GM21717 (cell line): ENCODE data around the gene SPARCL1.
"Not testable (repeated sequence)": the region's sequence is repeated elsewhere in the genome, so short reads cannot be mapped to it uniquely, and the experiment has no call there.

Source experiments
- ATAC-seq: cut with Tn5 transposase; IDR thresholded peaks from one replicate; pipeline ENCODE4 v1.9.1; 2021; ENCODE audit warnings: mild to moderate bottlenecking, moderate library complexity; ENCODE audit not compliant: unreplicated experiment

Gene SPARCL1, protein sequence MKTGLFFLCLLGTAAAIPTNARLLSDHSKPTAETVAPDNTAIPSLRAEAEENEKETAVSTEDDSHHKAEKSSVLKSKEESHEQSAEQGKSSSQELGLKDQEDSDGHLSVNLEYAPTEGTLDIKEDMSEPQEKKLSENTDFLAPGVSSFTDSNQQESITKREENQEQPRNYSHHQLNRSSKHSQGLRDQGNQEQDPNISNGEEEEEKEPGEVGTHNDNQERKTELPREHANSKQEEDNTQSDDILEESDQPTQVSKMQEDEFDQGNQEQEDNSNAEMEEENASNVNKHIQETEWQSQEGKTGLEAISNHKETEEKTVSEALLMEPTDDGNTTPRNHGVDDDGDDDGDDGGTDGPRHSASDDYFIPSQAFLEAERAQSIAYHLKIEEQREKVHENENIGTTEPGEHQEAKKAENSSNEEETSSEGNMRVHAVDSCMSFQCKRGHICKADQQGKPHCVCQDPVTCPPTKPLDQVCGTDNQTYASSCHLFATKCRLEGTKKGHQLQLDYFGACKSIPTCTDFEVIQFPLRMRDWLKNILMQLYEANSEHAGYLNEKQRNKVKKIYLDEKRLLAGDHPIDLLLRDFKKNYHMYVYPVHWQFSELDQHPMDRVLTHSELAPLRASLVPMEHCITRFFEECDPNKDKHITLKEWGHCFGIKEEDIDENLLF

DNA sequence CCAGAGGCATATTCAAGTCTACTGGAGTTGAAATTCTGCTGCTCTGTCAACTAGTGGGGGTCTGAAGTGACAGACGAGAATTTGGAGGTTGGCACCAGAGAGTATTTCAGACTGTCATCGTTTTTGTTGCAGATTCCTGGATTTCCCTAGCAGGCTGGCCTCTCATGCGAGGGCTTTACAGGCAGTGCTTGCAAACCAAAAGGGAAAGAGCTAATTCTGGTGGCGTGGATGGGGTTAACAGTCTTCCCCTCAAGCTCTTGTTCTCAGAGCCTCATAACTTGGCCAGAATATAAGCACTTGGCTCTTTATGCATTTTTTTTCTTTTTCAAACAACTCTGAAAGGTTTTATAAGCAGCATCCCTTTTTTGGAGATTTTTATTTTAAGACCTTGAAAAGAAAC, at the start of gene SPARCL1:
TSS of gene SPARCL1 (minus strand) at position 190 of the 400 bp plus-strand sequence. CDS start 29,802 bp downstream, outside the sequence.
- ATAC-seq: no peak

DNA sequence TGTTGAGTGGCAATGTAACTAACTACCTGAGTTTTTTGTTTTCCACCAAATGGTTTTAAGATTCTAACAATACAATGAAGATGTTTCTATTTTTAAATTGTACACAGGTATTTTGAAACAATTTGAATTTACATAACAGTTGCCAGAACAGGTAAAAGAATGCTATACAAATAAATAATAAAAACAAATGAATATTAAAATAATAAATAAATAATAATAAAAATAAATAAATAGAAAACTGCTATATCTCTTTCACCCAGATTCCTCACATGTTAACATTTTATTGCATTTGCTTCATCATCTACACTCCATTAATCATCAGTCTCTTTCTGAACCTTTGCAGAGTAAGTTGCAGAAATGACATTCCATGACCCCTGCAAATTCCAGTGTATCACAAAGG, 46.8 kb upstream of the SPARCL1 start:
- no peak for ATAC-seq

DNA sequence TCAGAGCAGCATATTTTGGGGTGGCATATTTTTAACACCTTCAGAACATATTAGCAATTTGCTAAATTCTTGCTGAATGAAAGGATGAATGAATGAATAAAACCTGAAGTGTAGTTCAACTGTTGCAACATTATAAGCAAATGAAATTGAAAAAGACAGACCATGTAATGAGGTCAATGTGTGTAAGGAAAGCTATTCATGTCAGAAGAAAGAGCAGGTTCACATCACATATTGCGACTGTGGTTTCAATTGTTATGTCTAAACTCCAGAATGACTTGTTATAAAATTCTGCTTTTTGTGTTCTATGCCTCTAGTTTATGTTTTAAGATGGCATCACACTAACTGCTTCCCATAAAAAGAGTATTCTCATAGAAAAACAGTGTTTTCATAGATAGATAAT, 46.2 kb upstream of the SPARCL1 start:
- no peak for ATAC-seq

DNA sequence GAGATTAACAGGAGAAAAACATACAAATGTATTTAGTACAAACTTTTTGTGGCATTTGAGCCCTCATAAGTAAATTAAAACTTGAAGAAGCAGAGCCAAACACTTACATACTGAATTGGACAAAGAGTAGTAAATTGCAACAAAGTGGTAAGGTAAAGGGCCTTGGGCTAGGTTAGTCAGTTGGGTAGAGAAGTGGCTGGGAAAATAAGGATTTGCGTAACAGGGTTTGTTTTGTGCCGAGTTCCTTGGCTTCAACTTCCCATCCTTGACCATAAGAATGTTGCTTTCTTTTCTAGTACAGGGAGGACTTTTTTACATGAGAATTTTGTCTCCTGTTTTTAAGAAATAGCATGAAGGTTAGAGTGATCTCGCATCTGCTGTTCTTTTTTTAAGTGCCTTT, 45.8 kb upstream of the SPARCL1 start:
- no peak for ATAC-seq

DNA sequence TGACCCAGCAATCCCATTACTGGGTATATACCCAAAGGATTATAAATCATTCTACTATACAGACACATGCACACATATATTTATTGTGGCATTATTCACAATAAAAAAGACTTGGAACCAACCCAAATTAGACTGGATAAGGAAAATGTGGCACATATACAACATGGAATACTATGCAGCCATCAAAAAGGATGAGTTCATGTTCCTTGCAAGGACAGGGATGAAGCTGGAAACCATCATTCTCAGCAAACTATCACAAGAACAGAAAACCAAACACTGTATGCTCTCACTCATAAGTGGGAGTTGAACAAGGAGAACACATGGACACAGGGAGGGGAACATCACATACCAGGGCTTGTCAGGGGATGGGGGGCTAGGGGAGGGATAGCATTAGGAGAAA, 45.2 kb upstream of the SPARCL1 start:
- not testable (repeated sequence) for ATAC-seq

DNA sequence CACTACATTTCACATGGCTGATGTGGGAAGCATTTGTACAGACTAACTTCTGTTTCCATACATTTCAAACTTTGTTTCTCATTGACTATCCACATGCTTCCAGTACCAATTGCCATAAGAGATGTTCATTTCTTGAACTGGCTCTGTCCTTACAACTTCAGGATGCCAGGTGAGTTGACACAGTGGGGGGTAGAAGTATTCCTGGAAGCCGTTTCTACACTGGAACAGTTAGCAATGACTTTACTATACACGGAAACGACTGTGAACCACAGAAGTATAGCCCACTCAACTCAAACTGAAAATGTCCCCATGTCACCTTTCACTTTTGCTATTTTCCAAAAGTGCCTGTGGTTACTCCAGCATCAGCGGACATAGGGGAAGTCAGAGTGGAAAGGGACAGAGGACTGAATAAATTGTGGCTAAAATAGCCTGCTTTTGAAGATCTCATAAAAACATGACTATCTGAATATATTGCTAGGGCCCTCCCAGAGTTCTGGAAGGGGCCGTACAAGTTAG, 41.2 kb upstream of the SPARCL1 start:
- no peak for ATAC-seq

DNA sequence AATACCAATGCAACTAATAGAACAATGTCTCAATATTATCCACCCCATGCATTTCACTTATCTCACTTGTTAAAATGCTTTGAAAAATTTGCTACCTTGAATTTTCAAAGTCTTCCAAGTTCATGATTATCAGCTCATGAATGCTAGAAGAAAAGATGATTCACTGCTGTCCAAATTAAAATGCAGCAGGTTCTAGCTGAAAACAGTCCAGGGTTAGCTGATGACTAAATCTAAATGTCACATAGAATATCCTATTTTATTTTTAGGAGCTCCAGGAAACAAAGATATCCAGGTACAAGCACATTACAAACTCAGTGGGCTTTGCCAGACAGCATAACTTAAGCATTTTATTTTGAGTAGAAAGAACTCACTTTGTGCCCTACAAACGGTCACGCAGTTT, 38.0 kb upstream of the SPARCL1 start:
- ATAC-seq: no peak

DNA sequence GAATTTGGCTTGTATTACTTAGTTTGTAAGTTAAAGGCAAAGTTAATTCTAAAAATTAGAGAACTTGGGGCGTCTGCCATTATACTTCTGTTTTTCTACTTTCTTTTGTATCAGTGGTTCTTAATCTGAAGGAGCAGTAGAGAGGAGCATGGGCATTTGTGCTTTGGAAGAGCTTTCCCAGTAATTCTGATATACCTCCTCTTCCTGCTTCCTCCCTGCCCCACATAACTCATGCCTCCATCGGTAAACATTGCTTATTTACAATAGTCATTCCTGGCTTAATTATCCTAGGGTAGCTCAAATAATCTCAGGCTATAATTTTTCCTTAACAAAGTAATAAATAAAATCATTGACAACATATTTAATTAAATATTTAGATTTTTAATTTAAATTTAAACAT, 37.1 kb upstream of the SPARCL1 start:
- ATAC-seq: no peak

DNA sequence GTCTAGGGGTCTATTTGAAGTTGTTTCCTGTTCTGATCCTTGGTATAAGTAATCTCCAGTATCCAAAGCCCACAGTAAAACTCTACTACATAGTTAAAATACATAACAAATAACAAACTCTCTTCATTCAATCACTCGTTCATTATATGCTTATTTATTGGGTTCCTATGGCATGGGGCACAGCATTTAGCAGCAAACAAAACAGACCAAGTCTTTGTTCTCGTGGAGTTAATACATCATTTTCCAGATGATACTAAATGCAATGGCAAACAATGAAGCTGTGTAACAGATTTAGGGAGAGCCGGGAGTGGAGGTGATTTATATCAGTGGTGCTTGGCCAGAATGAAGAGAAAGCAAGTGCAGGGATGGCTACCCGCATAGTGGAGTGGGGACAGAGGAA, 36.6 kb upstream of the SPARCL1 start:
- ATAC-seq: no peak

DNA sequence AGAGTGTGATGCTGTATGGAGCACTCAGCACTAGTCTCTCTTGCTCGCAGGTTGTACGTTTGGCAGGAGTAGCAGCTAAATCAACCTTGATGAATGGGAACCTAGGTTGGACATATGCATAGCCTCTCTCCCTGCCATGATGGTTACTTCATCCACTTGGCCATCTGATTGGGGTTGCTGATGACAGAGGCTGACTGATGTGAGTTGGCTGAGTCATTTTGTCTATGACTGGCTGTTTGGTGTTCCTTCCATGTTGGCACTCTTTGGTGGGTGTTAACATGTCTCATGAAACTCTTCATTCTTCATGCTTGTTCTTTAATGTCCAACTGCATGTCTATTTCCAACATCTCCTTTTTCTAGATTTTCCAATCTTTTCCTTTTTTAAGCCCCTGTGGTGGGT, 31.6 kb upstream of the SPARCL1 start:
- no peak for ATAC-seq

DNA sequence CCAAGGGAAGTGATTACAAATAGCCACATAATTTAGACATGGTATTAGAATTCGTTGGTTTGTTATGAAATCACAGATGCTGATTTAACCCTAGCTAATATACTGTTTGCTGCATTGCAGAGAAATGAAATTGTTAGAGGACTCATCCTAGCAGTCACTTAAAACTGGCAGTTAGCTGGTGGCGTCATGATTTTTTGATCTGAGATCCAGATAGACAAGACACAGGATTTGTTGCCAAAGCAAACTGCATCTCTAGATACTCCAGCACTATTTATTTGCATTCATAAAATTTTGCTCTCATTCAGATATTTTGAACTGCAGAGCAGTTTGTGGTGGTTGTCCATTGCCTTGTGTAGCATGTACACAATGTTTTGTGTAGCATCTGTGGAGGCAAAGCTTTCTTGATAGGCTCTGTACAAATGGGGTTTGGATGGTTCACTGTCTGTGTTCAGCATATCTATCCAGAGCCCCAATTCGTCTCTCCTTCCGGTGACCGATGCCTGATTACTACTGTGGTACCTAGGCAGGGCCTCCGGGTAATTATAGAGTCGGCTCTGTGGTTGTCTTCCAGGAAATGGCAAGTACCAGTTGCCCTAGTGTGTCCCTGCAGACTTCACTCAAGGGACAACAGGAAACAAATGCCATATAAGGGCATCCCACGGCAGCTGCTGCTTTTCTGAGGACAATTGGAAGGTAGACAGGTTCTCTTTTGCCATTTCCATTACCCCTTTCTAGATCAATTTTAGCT, 30.1 kb upstream of the SPARCL1 start:
- ATAC-seq: peak; percentile 99

DNA sequence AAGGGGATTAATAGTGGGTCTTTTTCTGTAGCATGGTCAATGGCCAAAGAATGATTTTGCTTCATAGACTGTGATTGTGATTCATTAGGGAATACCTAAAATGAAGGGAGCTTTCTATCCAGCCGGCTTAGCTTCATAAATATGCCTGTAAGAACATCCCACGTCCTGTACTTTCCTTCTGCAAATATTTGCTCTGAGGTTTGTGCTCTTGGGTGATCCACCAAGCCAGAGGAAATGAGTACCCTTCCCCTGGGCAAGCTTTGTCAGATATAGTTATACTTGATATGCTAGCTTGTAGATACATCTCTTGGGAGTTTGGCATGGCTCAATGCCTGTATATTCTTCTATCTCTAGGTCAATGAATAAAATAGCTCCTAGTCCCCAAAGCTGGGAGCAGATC, 28.2 kb upstream of the SPARCL1 start:
- ATAC-seq: no peak

DNA sequence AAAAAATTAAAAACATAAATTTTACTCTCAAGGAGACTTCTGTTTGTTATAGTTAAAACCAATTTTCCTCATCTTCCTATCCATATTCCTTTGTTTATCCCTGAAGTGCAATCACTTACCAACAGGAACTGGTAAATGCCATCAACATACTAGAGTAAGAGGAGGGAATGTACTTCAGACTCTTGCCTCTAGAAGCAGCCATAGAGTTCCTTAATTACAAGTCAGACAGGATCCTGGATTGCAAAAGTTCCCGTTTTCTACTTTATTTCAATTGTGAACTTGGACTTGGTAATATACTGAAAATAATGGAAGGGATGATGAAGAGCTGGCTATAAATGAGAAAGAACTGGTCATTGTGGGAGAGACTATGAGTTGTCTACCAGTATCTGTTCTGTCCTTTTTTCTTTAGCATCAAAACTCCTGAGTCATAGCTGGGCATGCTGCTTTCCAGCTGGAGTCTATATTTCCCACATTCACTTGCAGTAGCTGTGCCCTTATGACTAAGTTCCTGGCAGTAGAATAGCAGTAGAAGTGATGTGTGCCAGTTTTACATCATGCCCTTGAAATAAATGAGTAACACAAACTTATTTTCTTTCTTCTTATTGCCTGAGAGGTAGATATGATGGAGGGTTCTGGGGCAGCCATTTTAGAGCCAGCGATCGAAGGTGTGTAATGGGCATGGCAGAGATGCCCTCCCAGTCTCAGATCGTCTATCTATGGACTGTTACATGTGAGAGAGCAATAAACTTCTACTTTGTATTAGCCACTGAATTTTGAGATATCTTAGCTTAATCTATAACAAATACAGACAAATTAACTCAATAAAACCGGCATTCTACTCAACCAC, 26.8 kb upstream of the SPARCL1 start:
- no peak for ATAC-seq

DNA sequence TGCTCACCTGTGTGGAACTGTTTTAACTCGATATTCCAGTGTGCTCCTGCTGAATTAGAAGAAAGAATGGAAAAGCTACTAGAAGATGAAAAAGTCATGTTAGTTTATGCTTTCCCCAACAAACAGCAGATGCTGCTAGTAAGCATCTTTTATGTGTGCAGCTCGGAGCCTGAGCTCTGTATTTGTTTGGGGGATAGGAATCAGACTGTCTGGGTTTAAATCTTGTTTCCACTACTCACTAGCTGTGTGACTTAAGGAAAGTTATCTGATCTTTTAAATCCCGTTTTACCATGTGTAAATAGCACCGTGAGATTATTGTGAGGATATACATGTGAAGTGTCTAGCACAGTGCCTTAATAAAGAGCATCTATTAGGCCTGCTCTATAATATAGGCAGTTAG, 24.0 kb upstream of the SPARCL1 start:
- no peak for ATAC-seq

DNA sequence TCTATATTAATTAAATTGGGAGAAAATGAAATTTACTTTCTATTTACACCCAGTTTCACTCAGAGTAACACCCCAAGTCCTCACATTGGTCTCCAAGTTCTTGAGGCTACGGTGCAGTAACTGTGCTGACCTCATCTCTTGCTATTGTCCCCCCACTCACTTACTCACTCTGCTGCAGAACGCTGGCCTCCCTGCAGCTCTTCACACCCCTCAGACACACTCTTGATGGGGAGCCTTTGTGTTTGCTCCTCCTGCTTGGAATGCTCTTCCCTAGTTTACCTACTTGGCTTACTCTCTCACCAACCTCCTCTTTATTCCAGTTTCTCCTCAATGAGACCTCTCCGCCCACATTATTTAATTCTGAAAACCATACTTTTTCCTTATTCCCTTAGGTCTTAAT, 22.2 kb upstream of the SPARCL1 start:
- no peak for ATAC-seq

DNA sequence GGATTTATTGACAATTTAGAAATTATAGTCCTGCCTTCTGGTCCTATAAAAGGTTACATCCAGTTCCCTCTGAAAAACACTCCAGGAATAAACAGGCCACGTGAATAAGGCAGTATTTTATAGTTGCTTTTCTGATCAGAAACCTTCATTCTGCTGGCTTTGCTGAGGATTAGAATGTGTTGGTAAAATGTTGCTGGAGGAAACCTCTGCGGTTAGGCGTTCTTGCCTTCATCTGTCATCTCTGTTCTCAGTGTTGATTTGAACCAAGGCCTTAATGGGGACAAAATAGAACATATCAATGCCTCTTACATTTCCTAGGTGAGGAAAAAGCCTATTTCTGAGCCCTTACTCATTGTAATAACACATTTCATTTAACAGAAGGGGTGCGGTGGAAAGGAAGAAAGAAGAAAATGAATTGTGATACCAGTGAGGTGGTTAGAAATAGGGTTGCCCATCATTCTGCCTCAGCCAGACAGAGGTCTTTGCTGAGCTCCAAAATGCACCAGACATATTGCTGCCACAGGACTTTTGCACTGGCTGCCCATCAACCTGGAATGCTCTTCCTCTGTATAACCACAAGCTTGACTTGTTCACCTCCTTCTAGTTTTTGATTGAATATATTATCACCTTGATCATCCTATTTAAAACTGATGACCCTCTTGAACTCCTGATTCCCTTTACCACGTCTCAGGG, 18.0 kb upstream of the SPARCL1 start:
- no peak for ATAC-seq

DNA sequence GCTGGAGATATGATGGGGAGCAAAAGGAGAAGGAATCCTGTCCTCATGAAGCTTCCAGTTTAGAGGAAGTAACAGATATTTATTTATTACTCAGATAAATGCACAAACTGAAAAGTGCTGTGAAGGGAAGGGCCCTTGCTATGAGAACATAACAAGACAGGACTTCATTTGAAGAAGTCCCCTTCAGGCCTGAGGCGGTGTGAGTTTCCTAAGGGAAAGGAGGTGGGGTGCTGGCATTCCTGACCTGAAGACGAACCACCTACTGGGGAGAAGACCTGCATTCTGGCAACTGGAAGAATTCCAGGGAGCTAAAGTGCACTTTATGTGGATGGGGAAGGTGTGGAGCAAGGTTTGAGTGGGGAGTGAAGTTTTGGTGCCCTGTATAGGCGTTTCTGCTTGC, 15.9 kb upstream of the SPARCL1 start:
- no peak for ATAC-seq

DNA sequence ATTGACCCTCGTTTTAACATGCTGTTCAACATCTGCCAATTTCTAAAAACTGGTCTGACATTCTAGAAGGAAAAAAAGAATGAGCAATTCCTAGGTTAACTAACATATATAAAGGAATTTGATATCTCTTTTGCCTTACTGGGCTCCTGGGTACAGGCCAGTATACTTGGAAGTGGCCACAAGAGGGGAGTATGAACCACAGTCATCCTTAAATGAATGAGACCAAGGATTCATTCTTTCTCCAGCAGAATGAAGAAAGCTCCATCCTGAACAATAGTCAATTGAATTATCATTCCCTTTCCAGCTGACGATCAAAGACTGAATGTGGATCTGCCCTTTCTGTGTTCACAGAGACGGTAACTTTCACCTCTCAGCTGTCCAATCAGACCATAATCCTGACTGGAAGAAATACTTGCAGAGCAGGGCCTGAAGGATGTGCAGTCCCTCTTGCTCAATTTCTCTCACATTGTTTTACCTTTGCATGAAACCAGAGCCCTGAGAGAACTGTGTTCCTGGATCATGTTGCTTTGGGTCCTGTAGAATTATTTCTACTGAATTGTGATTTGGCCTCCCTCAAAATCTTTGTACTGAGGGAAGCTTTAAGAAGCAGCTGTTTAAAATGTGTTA, 14.8 kb upstream of the SPARCL1 start:
- no peak for ATAC-seq

DNA sequence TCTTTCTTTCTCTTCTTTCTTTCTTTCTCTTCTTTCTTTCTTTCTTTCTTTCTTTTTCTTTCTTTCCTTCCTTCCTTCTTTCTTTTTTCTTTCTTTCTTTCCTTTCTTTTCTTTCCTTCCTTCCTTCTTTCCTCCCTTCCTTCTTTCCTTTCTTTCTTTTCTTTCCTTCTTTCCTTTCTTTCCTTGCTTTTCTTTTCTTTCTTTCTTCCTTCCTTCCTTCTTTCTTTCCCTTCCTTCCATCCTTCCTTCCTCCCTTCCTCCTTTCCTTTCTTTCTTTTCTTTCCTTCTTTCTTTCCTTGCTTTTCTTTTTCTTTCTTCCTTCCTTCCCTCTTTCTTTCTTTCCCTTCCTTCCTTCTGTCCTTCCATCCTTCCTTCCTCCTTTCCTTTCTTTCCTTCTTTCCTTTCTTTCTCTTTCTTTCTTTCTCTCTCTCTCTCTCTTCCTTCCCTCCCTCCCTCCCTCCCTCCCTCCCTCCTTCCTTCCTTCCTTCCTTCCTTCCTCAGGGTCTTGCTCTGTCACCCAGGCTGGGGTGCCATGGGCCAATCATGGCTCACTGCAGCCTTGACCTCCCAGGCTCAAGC, 13.6 kb upstream of the SPARCL1 start:
- ATAC-seq: no peak
